Measurements from ENCODE around the gene SPARCL1.
"Not testable (repeated sequence)": the region's sequence is repeated elsewhere in the genome, so short reads cannot be mapped to it uniquely, and the experiment has no call there.

Gene SPARCL1

GRCh38 chr4:87499403-87500091 is 29.6 kb downstream of the SPARCL1 start:
- no peak for DNase-seq

GRCh38 chr4:87498446-87498900 is 30.7 kb downstream of the SPARCL1 start:
- no peak for DNase-seq

- DNase-seq, result no peak
These were observed 31.6 kb downstream of the SPARCL1 start for GRCh38 chr4:87497578-87497977.

- no peak for DNase-seq
These were observed 32.0 kb downstream of the SPARCL1 start for GRCh38 chr4:87497159-87497558.

GRCh38 chr4:87493115-87493514 is 36.1 kb downstream of the SPARCL1 start:
- no peak for DNase-seq

- DNase-seq, result not testable (repeated sequence)
These were observed 37.3 kb downstream of the SPARCL1 start for GRCh38 chr4:87491851-87492250.

- no peak for DNase-seq
These were observed 37.7 kb downstream of the SPARCL1 start for GRCh38 chr4:87491436-87491835.

GRCh38 chr4:87490664-87491369 is 38.4 kb downstream of the SPARCL1 start:
- no peak for DNase-seq

- no peak for DNase-seq
These were observed 39.5 kb downstream of the SPARCL1 start for GRCh38 chr4:87489678-87490077.

- not testable (repeated sequence) for DNase-seq
These were observed 40.5 kb downstream of the SPARCL1 start for GRCh38 chr4:87488666-87489065.

GRCh38 chr4:87483247-87483646 is 45.9 kb downstream of the SPARCL1 start:
- not testable (repeated sequence) for DNase-seq

GRCh38 chr4:87481377-87481776 is 47.8 kb downstream of the SPARCL1 start:
- DNase-seq, result no peak

- no peak for DNase-seq
These were observed 50.4 kb downstream of the SPARCL1 start for GRCh38 chr4:87478732-87479250.

- no peak for DNase-seq
These were observed 52.2 kb downstream of the SPARCL1 start for GRCh38 chr4:87476934-87477333.

- no peak for DNase-seq
These were observed 59.8 kb downstream of the SPARCL1 start for GRCh38 chr4:87469390-87469789.

- DNase-seq, result no peak
These were observed 63.3 kb downstream of the SPARCL1 start for GRCh38 chr4:87465739-87466366.

- DNase-seq, result no peak
These were observed 67.1 kb downstream of the SPARCL1 start for GRCh38 chr4:87462102-87462501.

GRCh38 chr4:87461281-87461700 is 67.9 kb downstream of the SPARCL1 start:
- DNase-seq, result no peak

- DNase-seq, result no peak
These were observed 70.3 kb downstream of the SPARCL1 start for GRCh38 chr4:87458913-87459312.

- DNase-seq, result no peak
These were observed 77.6 kb downstream of the SPARCL1 start for GRCh38 chr4:87451537-87451936.

GRCh38 chr4:87446375-87446774 is 82.8 kb downstream of the SPARCL1 start:
- DNase-seq, result not testable (repeated sequence)

GRCh38 chr4:87445964-87446363 is 83.2 kb downstream of the SPARCL1 start:
- DNase-seq, result no peak

- no peak for DNase-seq
These were observed 84.4 kb downstream of the SPARCL1 start for GRCh38 chr4:87444741-87445140.

GRCh38 chr4:87442889-87443288 is 86.3 kb downstream of the SPARCL1 start:
- no peak for DNase-seq
